Dermis microvascular lymphatic vessel endothelial cell (primary cell): ENCODE results near the gene MELTF. TPM values are rescaled to one million over a fixed set of nuclear protein-coding genes. Genes with fewer than 3 reads are reported as not detected.

ENCODE experiments used
- DNase-seq, 2 donors: peaks; one replicate each; pipeline versions ENCODE4 v3.0.0 to v3.0.0-alpha.2; 2010; ENCODE audit warnings: low read depth in 2 of 2
- total RNA-seq: library from RNA; depleted of rRNA; stranded (reverse); fragments of >200 nt; gene quantifications from 2 replicates; pipeline ENCODE4 v1.2.1, GENCODE V29; 2014

Gene MELTF
- total RNA-seq, 1 donor from 2014 or later = 1.9 TPM

GRCh38 chr3:197027151-197027895, 2.3 kb downstream of the MELTF start:
- DNase-seq = no peak

- no peak for DNase-seq
These were observed 3.1 kb downstream of the MELTF start for GRCh38 chr3:197026481-197026866.

GRCh38 chr3:197025736-197026480, 3.7 kb downstream of the MELTF start:
- DNase-seq = no peak

GRCh38 chr3:197024881-197025735, 4.5 kb downstream of the MELTF start:
- DNase-seq = no peak

- no peak for DNase-seq
These were observed 5.5 kb downstream of the MELTF start for GRCh38 chr3:197023998-197024651.

GRCh38 chr3:197023241-197023997, 6.2 kb downstream of the MELTF start:
- no peak for DNase-seq

- no peak for DNase-seq
These were observed 7.0 kb downstream of the MELTF start for GRCh38 chr3:197022405-197023231.

- DNase-seq = no peak
These were observed 7.8 kb downstream of the MELTF start for GRCh38 chr3:197021729-197022404.

GRCh38 chr3:197021231-197021630, 8.4 kb downstream of the MELTF start:
- no peak for DNase-seq

GRCh38 chr3:197019535-197019934, 10.1 kb downstream of the MELTF start:
- no peak for DNase-seq

GRCh38 chr3:197019021-197019420, 10.6 kb downstream of the MELTF start:
- no peak for DNase-seq

- DNase-seq = no peak
These were observed 12.6 kb downstream of the MELTF start for GRCh38 chr3:197017003-197017402.

- DNase-seq = no peak
These were observed 13.6 kb downstream of the MELTF start for GRCh38 chr3:197015790-197016736.

GRCh38 chr3:197014942-197015575, 14.6 kb downstream of the MELTF start:
- no peak for DNase-seq

GRCh38 chr3:197014024-197014423, 15.6 kb downstream of the MELTF start:
- DNase-seq = no peak

- no peak for DNase-seq
These were observed 17.1 kb downstream of the MELTF start for GRCh38 chr3:197012540-197012883.

- DNase-seq = no peak
These were observed 17.7 kb downstream of the MELTF start for GRCh38 chr3:197011780-197012539.
